Stimulated activated CD8-positive, alpha-beta memory T cell treated with anti-CD3 and anti-CD28 coated beads, Interleukin-12 subunit alpha, Interleukin-12 subunit beta, amount 100 ng/mL, for 24 hours (primary cell): ENCODE data around the gene HPS1.

Experiments used
- DNase-seq: peaks from one replicate; pipeline ENCODE4 v3.0.0-alpha.2; 2020; ENCODE audit errors: extremely low read depth

Gene HPS1

GRCh38 chr10:98463976-98464754 lies 17.4 kb upstream of the HPS1 start:
- DNase-seq = no peak

GRCh38 chr10:98463016-98463415 lies 16.3 kb upstream of the HPS1 start:
- DNase-seq = no peak

GRCh38 chr10:98461500-98461842 lies 14.7 kb upstream of the HPS1 start:
- no peak for DNase-seq

- DNase-seq = no peak
These were observed 14.2 kb upstream of the HPS1 start for GRCh38 chr10:98460837-98461499.

DNA sequence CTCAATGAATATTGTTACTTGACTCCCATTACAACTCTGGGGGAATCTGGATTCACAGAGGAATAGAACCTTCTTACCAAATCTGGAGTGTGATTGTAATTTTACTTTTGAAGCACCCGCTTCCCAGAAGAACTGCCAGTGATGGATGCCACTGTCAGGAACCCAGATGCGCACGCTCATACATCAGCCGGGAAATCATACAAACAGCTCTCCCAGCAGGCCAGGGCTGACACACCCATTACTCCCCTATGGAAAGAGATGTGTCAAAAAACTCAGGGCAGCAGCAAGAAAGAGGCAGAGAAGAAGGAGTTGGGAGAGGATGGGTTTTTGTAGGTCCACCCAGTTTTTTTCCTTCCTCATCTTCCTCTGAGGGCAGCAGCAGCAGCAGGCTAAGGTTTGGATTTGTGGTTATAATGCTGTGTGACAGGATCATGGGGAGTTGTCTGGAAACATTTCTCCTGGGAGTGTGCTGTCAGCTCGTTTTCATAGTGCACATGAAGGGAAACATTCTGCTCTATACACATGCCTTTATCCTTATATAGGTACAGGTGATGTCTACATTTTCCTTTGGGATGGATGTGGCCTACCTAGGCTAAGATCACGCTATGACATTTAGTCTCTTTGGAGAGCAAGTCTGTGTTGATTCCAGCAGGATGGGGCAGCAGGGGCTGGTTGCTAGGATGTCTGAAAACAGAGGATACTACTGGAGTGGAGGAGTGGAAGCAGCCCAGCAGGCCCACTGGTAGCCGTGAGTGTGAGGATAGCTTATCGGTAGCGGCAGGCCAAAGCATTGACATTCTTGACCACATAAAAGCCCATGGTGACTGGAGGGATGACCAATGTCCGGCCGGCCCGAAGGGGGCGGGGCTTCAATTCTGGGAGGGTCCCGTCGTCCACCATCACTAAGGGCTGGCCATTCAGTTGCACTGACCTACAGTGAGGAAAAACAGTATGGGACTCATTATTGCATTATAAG lies 12.4 kb upstream of the HPS1 start:
- no peak for DNase-seq

DNA sequence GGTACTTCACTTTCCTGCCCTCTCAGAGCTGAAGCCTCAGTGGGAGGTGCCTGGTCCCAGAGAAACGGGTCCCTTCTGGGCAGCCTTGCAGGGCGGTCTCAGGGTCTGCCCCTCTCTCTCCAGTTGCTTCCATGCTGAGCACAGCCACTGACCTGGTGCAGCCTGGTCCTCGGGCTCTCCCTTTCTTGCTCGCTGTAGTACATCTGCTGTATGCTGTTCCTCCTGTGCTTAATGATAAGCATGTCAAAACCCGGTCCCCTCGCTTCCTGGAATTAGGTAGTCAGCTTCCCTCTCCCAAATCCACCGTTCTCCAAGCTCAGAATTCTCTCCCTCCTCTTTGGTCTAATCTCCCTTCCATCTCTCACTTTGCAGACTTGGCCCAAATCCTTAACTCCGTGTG lies 11.0 kb upstream of the HPS1 start:
- no peak for DNase-seq

DNA sequence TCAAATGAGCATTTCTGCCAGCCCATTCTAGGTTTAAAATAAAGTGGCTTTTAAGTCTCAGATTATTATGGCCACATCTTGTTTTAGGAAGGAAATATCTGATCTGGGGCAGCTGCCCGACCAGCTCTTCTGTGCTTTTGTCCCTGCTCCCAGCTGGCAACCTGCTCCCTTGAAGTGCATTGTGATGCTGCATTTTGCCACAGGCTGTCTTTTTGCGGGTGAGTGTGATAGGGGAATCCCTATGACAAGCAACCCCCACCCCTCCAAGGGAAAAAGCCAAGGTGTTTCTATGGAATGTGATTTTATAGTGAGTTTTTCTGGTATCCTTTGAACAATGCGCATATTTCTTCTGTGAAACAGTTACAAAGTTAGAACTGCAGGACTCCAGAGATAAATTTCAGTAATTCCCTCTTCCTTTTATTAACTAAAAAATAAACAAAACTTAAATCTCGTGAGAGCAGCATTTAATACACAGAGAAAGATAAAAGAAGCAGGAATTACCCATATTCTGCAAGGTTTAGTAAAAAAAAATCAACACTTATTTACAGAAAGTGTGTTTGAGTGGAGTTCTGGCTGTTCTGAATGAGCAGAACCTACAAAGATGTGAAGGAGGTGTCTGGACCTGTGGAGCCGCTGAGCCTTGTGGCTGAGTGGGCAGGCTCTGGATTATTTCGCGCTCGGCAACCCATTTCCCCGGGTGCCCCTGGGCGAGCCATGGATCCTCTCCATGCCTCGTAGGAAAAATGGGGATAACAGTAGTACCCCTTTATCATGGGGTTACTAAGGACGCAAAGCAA lies 10.1 kb upstream of the HPS1 start:
- DNase-seq = no peak

- DNase-seq = no peak
These were observed 9.4 kb upstream of the HPS1 start for GRCh38 chr10:98456043-98456570.

DNA sequence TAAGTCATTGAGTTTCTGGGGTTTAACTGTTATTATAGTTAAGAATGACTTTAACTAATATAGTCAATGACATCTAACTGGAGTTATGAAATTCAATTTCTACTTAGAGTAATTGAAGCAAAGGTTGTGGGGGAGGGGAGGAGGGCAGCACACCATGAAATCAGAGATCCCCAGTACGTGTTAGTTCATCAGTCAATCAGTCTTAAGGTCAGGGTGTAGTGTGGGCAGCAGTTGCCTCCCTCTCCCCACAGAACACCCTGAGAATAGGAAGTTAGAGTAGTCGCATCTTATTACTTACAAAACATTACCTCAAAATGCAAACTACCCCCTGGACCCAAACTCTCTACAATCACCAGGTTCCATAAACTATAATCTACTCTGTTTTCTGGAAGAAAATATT lies 7.0 kb upstream of the HPS1 start:
- DNase-seq = no peak

DNA sequence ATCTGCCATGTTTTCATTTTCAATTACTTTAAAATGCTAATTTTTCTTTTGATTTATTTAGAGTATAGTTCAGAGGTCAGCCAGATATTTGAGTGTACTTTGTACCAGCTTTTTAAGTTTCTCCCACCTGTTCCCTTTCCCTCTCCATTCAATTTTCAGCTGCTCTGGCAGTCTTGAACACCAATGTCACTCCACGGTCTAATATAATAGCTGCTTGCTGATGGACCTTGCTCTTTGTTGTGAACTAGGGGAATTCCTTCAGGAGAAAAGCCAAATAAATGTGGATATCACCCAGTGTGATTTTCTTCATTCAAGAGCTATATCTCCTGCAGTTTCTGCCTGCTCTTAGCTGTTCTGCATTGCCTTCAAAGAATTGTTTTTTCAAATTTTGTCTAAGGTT lies 3.9 kb upstream of the HPS1 start:
- no peak for DNase-seq

GRCh38 chr10:98449287-98449686 lies 2.6 kb upstream of the HPS1 start:
- no peak for DNase-seq

- no peak for DNase-seq
These were observed 529 bp downstream of the HPS1 start for GRCh38 chr10:98446151-98446660.

DNA sequence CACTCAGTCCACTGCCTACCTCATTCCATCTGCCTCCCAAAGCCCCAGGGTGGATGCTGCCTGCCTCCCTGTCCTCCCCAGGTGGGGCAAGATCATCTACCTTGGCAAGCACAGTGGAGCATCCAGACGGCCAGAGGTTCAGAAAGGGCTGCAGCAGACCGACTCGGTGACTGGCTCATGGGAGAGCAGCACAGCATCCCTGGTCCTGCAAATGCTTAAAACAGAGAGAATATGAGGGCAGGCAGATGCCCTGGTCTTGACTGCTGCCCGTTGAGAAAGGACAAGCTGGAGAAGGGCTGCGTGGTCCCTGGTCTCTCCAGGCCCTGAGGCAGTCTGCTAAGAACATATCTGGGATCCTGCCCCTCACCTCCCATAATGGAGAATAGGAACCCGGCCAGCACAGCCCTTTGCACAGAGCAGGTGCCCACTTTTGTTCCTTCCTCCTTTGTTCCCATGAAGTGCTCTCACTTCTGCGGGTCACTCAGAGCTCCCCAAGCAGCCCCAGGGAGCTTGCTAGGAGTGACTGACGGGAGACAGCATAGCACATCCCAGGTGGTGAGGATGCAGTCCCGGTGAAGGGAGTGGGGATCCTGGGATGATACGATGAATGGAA lies 1.4 kb downstream of the HPS1 start:
- no peak for DNase-seq

DNA sequence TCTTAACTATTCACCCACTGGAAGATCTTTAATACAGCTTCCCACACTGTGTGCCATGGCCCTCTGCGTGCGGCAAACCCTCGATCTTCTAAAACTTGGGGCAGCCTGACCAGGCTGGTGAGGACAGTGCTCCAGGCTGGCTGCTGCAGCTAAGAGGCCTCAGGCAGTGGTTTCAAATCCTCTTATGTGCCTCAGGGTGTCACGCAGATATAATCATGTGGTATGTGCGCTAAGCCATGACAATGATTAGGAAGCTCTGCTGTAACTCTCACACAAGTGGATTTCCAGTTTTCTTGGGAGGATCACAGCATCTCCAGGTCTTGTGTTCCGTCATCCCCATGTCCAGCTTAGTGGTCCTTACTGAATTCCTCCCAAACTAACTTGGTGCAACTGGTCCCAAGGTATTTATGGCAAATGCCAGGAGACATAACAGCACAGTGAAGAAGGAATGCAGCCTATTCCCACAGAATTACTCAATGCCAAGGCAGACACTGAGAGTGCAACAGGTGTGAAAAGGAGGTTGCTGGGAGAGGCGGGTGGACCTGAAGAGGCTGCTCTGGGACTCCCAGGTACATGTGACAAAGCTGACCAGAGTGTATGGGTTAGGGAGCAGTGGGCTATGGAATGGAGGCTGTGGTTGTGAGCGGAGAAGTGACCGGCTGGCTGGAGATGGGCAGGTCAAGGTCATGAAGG lies 2.3 kb downstream of the HPS1 start:
- DNase-seq = no peak

GRCh38 chr10:98438715-98439114 lies 8.0 kb downstream of the HPS1 start:
- no peak for DNase-seq

GRCh38 chr10:98436704-98437103 lies 10.0 kb downstream of the HPS1 start:
- no peak for DNase-seq

- DNase-seq = no peak
These were observed 11.6 kb downstream of the HPS1 start for GRCh38 chr10:98435178-98435577.

DNA sequence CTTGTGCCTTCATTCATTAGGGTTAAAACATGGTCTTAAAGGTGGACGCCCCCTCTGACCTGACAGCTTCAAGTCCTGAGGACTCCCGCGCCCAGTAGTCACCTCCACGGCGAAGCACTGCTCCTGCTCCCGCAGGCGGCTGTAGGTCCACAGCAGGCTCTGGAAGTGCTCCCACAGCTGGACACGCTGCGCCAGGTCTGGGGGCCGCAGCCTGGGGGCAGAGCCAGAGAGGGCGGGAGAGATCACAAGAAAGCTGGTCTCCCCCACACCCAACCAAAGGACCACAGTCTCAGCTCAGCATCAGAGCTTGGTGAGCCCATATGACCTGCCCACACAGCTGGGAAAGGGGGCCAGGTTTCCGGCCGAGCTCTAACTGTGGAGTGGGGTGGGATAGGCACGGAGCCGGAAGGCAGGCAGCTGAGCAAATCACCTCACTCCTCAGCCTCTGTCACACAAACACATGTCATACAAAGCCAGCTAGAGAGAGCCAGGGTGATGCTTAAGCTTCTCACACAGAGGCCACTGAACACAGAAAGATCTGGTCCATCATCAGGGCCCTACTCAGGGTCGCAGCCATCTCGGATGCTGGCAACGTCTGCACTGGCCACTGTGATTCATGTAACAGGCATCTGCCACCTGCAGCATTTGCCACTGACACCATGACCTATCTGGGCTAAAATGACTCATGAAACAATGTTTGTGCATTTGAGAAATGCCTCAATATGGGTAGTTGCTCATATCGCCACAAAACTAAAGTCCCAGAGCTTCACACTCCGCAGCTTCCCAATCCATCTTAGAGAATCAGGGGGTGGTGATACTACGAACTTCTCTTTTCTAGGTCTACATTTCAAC lies 12.6 kb downstream of the HPS1 start:
- no peak for DNase-seq

- no peak for DNase-seq
These were observed 13.4 kb downstream of the HPS1 start for GRCh38 chr10:98433371-98433770.
